Mesenchymal stem cell (in vitro differentiated cells and primary cell): ENCODE data around the gene PPP6R3.

ENCODE experiments used
- DNase-seq: peaks from one replicate; pipeline ENCODE4 v3.0.0-alpha.2; 2013
- H2AFZ ChIP-seq: one replicate; pipeline ENCODE4 v1.6.1; 2013; ENCODE audit warnings: low read depth, mild to moderate bottlenecking, control low read depth, inconsistent platforms, low read length, moderate library complexity
- H2AK5ac ChIP-seq: 2 replicates; pipeline ENCODE4 v1.6.1; 2013; ENCODE audit warnings: low read length, moderate library complexity, mild to moderate bottlenecking, inconsistent platforms; ENCODE audit not compliant: severe bottlenecking
- H2BK120ac ChIP-seq: one replicate; pipeline ENCODE4 v1.6.1; 2013; ENCODE audit warnings: low read depth, mild to moderate bottlenecking, inconsistent platforms, low read length, moderate library complexity
- H2BK12ac ChIP-seq, 2 experiments: one replicate each; pipeline ENCODE4 v1.6.1; 2013; ENCODE audit warnings: inconsistent platforms in 2 of 2, low read length in 2 of 2, mild to moderate bottlenecking in 2 of 2, moderate library complexity in 2 of 2, control low read depth in 1 of 2
- H2BK15ac ChIP-seq: one replicate; pipeline ENCODE4 v1.6.1; 2013; ENCODE audit warnings: mild to moderate bottlenecking, low read depth, inconsistent platforms; ENCODE audit not compliant: poor library complexity, severe bottlenecking
- H2BK5ac ChIP-seq: 2 replicates; pipeline ENCODE4 v1.6.1; 2013; ENCODE audit warnings: low read depth, mild to moderate bottlenecking, low read length, control low read depth, inconsistent platforms; ENCODE audit not compliant: poor library complexity, severe bottlenecking
- H3K14ac ChIP-seq, 2 experiments: one replicate each; pipeline ENCODE4 v1.6.1; 2013; ENCODE audit warnings: inconsistent platforms in 2 of 2, low read length in 2 of 2, control low read depth in 1 of 2, mild to moderate bottlenecking in 1 of 2, moderate library complexity in 1 of 2
- H3K18ac ChIP-seq, 2 experiments: one replicate each; pipeline ENCODE4 v1.6.1; 2013; ENCODE audit warnings: inconsistent platforms in 2 of 2, low read length in 2 of 2, control low read depth in 1 of 2, low read depth in 1 of 2, mild to moderate bottlenecking in 1 of 2
- H3K23ac ChIP-seq, 2 experiments: one replicate each; pipeline ENCODE4 v1.6.1; 2013; ENCODE audit warnings: inconsistent platforms in 2 of 2, low read length in 2 of 2, mild to moderate bottlenecking in 2 of 2, moderate library complexity in 2 of 2, control low read depth in 1 of 2
- H3K27ac ChIP-seq: 2 replicates; pipeline ENCODE4 v1.5.1; 2013; ENCODE audit warnings: mild to moderate bottlenecking, moderate library complexity, low read length, control low read depth, inconsistent platforms; ENCODE audit not compliant: poor library complexity, severe bottlenecking
- H3K27me3 ChIP-seq, 2 experiments: 2 replicates each; pipeline versions ENCODE4 v1.6.1 to v1.7.0; 2013; ENCODE audit warnings: low read length in 2 of 2, mild to moderate bottlenecking in 2 of 2, moderate library complexity in 2 of 2, control low read depth in 1 of 2, inconsistent platforms in 1 of 2; ENCODE audit not compliant: control insufficient read depth in 1 of 2, insufficient read depth in 1 of 2
- H3K36me3 ChIP-seq, 2 experiments: 2 replicates each; pipeline versions ENCODE4 v1.6.1 to v1.7.0; 2013; ENCODE audit warnings: low read length in 2 of 2, control low read depth in 1 of 2, inconsistent platforms in 1 of 2, low read depth in 1 of 2, mild to moderate bottlenecking in 1 of 2; ENCODE audit not compliant: insufficient read depth in 2 of 2, control insufficient read depth in 1 of 2
- H3K4ac ChIP-seq, 2 experiments: one replicate each; pipeline ENCODE4 v1.6.1; 2013; ENCODE audit warnings: inconsistent platforms in 2 of 2, low read length in 2 of 2, mild to moderate bottlenecking in 2 of 2, moderate library complexity in 2 of 2, control low read depth in 1 of 2, low read depth in 1 of 2
- H3K4me1 ChIP-seq: 2 replicates; pipeline ENCODE4 v1.6.1; 2013; ENCODE audit warnings: low read depth, low read length, control low read depth; ENCODE audit not compliant: control insufficient read depth, insufficient read depth
- H3K4me2 ChIP-seq: 2 replicates; pipeline ENCODE4 v1.6.1; 2013; ENCODE audit warnings: low read length, mild to moderate bottlenecking, inconsistent platforms; ENCODE audit not compliant: poor library complexity, severe bottlenecking
- H3K4me3 ChIP-seq, 2 experiments: 2 replicates each; pipeline versions ENCODE4 v1.5.1 to v1.7.0; 2013; ENCODE audit warnings: low read length in 2 of 2, mild to moderate bottlenecking in 2 of 2, control low read depth in 1 of 2, low read depth in 1 of 2; ENCODE audit not compliant: insufficient read depth in 1 of 2
- H3K79me1 ChIP-seq: replicated peaks from 2 replicates; pipeline ENCODE4 v1.6.1; 2013; ENCODE audit warnings: mild to moderate bottlenecking, control low read depth, low read length, inconsistent platforms; ENCODE audit not compliant: poor library complexity, severe bottlenecking
- H3K9ac ChIP-seq: 2 replicates; pipeline ENCODE4 v1.7.0; 2013; ENCODE audit warnings: mild to moderate bottlenecking, low read length, moderate library complexity
- H3K9me3 ChIP-seq: 2 replicates; pipeline ENCODE4 v1.7.0; 2013; ENCODE audit warnings: mild to moderate bottlenecking, low read length; ENCODE audit not compliant: control insufficient read depth
- H4K8ac ChIP-seq: one replicate; pipeline ENCODE4 v1.6.1; 2013; ENCODE audit warnings: inconsistent platforms, mild to moderate bottlenecking, low read length, moderate library complexity
- H4K91ac ChIP-seq: one replicate; pipeline ENCODE4 v1.6.1; 2013; ENCODE audit warnings: mild to moderate bottlenecking, low read length, inconsistent platforms
- WGBS: methylation state at CpG from one replicate; pipeline ENCODE4 v1.1.7; 2013; ENCODE audit warnings: mixed read lengths; 5-methylcytosine and 5-hydroxymethylcytosine counted together

The PPP6R3 gene

GRCh38 chr11:68461575-68461917 lies 994 bp downstream of the PPP6R3 start:
- H2BK5ac ChIP-seq = no peak overlapping the region
- peak overlapping the region; percentile 93 for H3K4me2 ChIP-seq
- H3K9ac ChIP-seq = peak overlapping the region; percentile 88
- no peak overlapping the region for H4K8ac ChIP-seq
- H3K23ac ChIP-seq = no peak overlapping the region
- no peak overlapping the region for H3K14ac ChIP-seq
- DNase-seq = no peak
- H3K18ac ChIP-seq = no peak overlapping the region
- H2AK5ac ChIP-seq = no peak overlapping the region
- H3K4me1 ChIP-seq = peaks cover 8% of the 10 kb centered on the region
- no peak overlapping the region for H3K27ac ChIP-seq
- no peak overlapping the region for H2BK15ac ChIP-seq
- no peaks in the 10 kb centered on the region for H3K27me3 ChIP-seq
- H3K36me3 ChIP-seq = no peaks in the 10 kb centered on the region
- 4% methylated on average over 12 of the region's 12 CpGs for WGBS
- no peak overlapping the region for H2BK12ac ChIP-seq
- peak overlapping the region; percentile 93 to 98 for H3K4me3 ChIP-seq
- H3K9me3 ChIP-seq = no peaks in the 10 kb centered on the region
- no peak overlapping the region for H4K91ac ChIP-seq
- no peak overlapping the region for H2BK120ac ChIP-seq
- no peak overlapping the region for H3K4ac ChIP-seq
- no peaks in the 10 kb centered on the region for H3K79me1 ChIP-seq
- H2AFZ ChIP-seq = no peak overlapping the region

GRCh38 chr11:68463714-68464113 lies 3.2 kb downstream of the PPP6R3 start:
- no peak overlapping the region for H2BK120ac ChIP-seq
- H3K18ac ChIP-seq = no peak overlapping the region
- no peak for DNase-seq
- peak overlapping the region; percentile 30 for H3K9ac ChIP-seq
- WGBS = 100% methylated on average over 1 of the region's 1 CpG
- H3K4ac ChIP-seq = no peak overlapping the region
- H3K79me1 ChIP-seq = no peaks in the 10 kb centered on the region
- no peak overlapping the region for H3K4me2 ChIP-seq
- H4K8ac ChIP-seq = no peak overlapping the region
- H2BK5ac ChIP-seq = no peak overlapping the region
- H2BK15ac ChIP-seq = no peak overlapping the region
- H3K23ac ChIP-seq = no peak overlapping the region
- H4K91ac ChIP-seq = no peak overlapping the region
- H3K27me3 ChIP-seq = no peaks in the 10 kb centered on the region
- no peak overlapping the region for H3K27ac ChIP-seq
- no peak overlapping the region for H2AK5ac ChIP-seq
- no peak overlapping the region for H2BK12ac ChIP-seq
- H3K9me3 ChIP-seq = no peaks in the 10 kb centered on the region
- H3K4me3 ChIP-seq = no peak overlapping the region
- peaks cover 2 to 4% of the 10 kb centered on the region in 2 experiments for H3K36me3 ChIP-seq
- peaks cover 11% of the 10 kb centered on the region for H3K4me1 ChIP-seq
- no peak overlapping the region for H3K14ac ChIP-seq
- no peak overlapping the region for H2AFZ ChIP-seq

GRCh38 chr11:68467201-68467834 lies 6.8 kb downstream of the PPP6R3 start:
- H2BK15ac ChIP-seq = no peak overlapping the region
- no peak overlapping the region for H4K91ac ChIP-seq
- no peaks in the 10 kb centered on the region for H3K27me3 ChIP-seq
- H3K9me3 ChIP-seq = no peaks in the 10 kb centered on the region
- no peak overlapping the region for H2AK5ac ChIP-seq
- no peak overlapping the region for H2BK12ac ChIP-seq
- H3K36me3 ChIP-seq = peaks cover 5 to 7% of the 10 kb centered on the region in 2 experiments
- DNase-seq = no peak
- no peak overlapping the region for H3K9ac ChIP-seq
- H3K4me3 ChIP-seq = no peak overlapping the region
- 91% methylated on average over 8 of the region's 8 CpGs for WGBS
- H3K4me2 ChIP-seq = no peak overlapping the region
- no peak overlapping the region for H4K8ac ChIP-seq
- peak overlapping the region in 1 of 2 experiments; percentile 87 for H3K23ac ChIP-seq
- H3K79me1 ChIP-seq = no peaks in the 10 kb centered on the region
- no peak overlapping the region for H3K18ac ChIP-seq
- H2BK5ac ChIP-seq = no peak overlapping the region
- H3K14ac ChIP-seq = no peak overlapping the region
- no peak overlapping the region for H3K27ac ChIP-seq
- H3K4me1 ChIP-seq = peaks cover 30% of the 10 kb centered on the region
- no peak overlapping the region for H2AFZ ChIP-seq
- H2BK120ac ChIP-seq = no peak overlapping the region
- no peak overlapping the region for H3K4ac ChIP-seq

GRCh38 chr11:68468217-68468828 lies 7.8 kb downstream of the PPP6R3 start:
- H3K27me3 ChIP-seq = no peaks in the 10 kb centered on the region
- 78% methylated on average over 3 of the region's 3 CpGs for WGBS
- H3K18ac ChIP-seq = no peak overlapping the region
- H3K4me3 ChIP-seq = no peak overlapping the region
- no peak overlapping the region for H4K8ac ChIP-seq
- H3K4me1 ChIP-seq = peaks cover 28% of the 10 kb centered on the region
- peaks cover 5 to 7% of the 10 kb centered on the region in 2 experiments for H3K36me3 ChIP-seq
- H2AK5ac ChIP-seq = no peak overlapping the region
- H3K9ac ChIP-seq = no peak overlapping the region
- no peak overlapping the region for H2BK120ac ChIP-seq
- no peak overlapping the region for H2AFZ ChIP-seq
- no peak overlapping the region for H3K4ac ChIP-seq
- no peak overlapping the region for H2BK5ac ChIP-seq
- no peak overlapping the region for H3K23ac ChIP-seq
- H3K79me1 ChIP-seq = no peaks in the 10 kb centered on the region
- no peak overlapping the region for H3K4me2 ChIP-seq
- no peak overlapping the region for H3K27ac ChIP-seq
- no peaks in the 10 kb centered on the region for H3K9me3 ChIP-seq
- H2BK15ac ChIP-seq = no peak overlapping the region
- H4K91ac ChIP-seq = no peak overlapping the region
- no peak for DNase-seq
- no peak overlapping the region for H3K14ac ChIP-seq
- no peak overlapping the region for H2BK12ac ChIP-seq
